Fibroblast of lung (primary cell): ENCODE results near the gene CTSD. TPM values are rescaled to one million over a fixed set of nuclear protein-coding genes. Genes with fewer than 3 reads are reported as not detected.

Experiments used
- DNase-seq, 2 donors: peaks; one replicate each; pipeline versions ENCODE4 v3.0.0 to v3.0.0-alpha.2; 2010; ENCODE audit warnings: low read depth in 2 of 2
- H2AFZ ChIP-seq: 2 replicates; pipeline ENCODE4 v1.5.1; 2012; ENCODE audit warnings: low read length, control low read depth, inconsistent platforms
- H3K27ac ChIP-seq: 2 replicates; pipeline ENCODE4 v1.5.1; 2011; ENCODE audit warnings: low read length, control low read depth; ENCODE audit not compliant: insufficient read depth
- H3K27me3 ChIP-seq: 2 replicates; pipeline ENCODE4 v1.5.1; 2011; ENCODE audit warnings: mild to moderate bottlenecking, low read length; ENCODE audit not compliant: control insufficient read depth, insufficient read depth
- H3K36me3 ChIP-seq: 2 replicates; pipeline ENCODE4 v1.5.1; 2011; ENCODE audit warnings: low read length; ENCODE audit not compliant: control insufficient read depth, insufficient read depth
- H3K4me1 ChIP-seq: 2 replicates; pipeline ENCODE4 v1.5.1; 2011; ENCODE audit warnings: low read length; ENCODE audit not compliant: control insufficient read depth, insufficient read depth; ENCODE audit errors: extremely low read depth
- H3K4me2 ChIP-seq: 2 replicates; pipeline ENCODE4 v1.5.1; 2011; ENCODE audit warnings: low read length, control low read depth; ENCODE audit not compliant: insufficient read depth; ENCODE audit errors: extremely low read depth
- H3K4me3 ChIP-seq, 4 experiments: fragments of 200-600 bp in 1 of 4; sonication (generic) in 1 of 4; replicated peaks in 1 of 4; 2 replicates each; pipeline ENCODE4 v1.5.1; 2011 to 2016; ENCODE audit warnings: low read length in 4 of 4, low read depth in 3 of 4, mild to moderate bottlenecking in 3 of 4, control low read depth in 2 of 4, inconsistent platforms in 1 of 4, mixed read lengths in 1 of 4; ENCODE audit not compliant: insufficient read depth in 1 of 4; ENCODE audit errors: control extremely low read depth in 1 of 4
- H3K79me2 ChIP-seq: 2 replicates; pipeline ENCODE4 v1.5.1; 2012; ENCODE audit warnings: mild to moderate bottlenecking, low read length, inconsistent platforms; ENCODE audit not compliant: control insufficient read depth, insufficient read depth
- H3K9ac ChIP-seq: 2 replicates; pipeline ENCODE4 v1.5.1; 2011; ENCODE audit warnings: mild to moderate bottlenecking, low read length, control low read depth; ENCODE audit not compliant: insufficient read depth
- H3K9me3 ChIP-seq: 2 replicates; pipeline ENCODE4 v1.5.1; 2012; ENCODE audit warnings: low read depth, low read length; ENCODE audit not compliant: control insufficient read depth, insufficient read depth
- H4K20me1 ChIP-seq: 2 replicates; pipeline ENCODE4 v1.5.1; 2011; ENCODE audit warnings: low read length; ENCODE audit not compliant: control insufficient read depth, insufficient read depth; ENCODE audit errors: extremely low read depth
- EZH2 ChIP-seq: IDR thresholded peaks from 2 replicates; pipeline ENCODE4 v1.5.1; 2012; ENCODE audit warnings: low read length, control low read depth, mild to moderate bottlenecking; ENCODE audit errors: missing control alignments
- polyA plus RNA-seq, 2 donors: library from polyadenylated mRNA; depleted of rRNA in 1 of 2; stranded (reverse) in 1 of 2; unstranded in 1 of 2; fragments of >200 nt; gene quantifications; 2 replicates each; pipeline ENCODE4 v1.2.1, GENCODE V29; 2011 to 2012; ENCODE audit warnings: missing spikeins in 1 of 2
- total RNA-seq: library from RNA; depleted of rRNA; stranded (reverse); fragments of >200 nt; gene quantifications from 2 replicates; pipeline ENCODE4 v1.2.1, GENCODE V29; 2014
- TF ChIP-seq, protein P1 (sequence below), 2 donors: IDR thresholded peaks in 1 of 2; conservative IDR thresholded peaks in 1 of 2; 1 replicate in 1 of 2; 2 replicates in 1 of 2; pipeline ENCODE4 v1.5.1; 2011 to 2012; ENCODE audit warnings: low read length in 2 of 2, control low read depth in 1 of 2, inconsistent platforms in 1 of 2, low read depth in 1 of 2, mild to moderate bottlenecking in 1 of 2

Gene CTSD
- total and polyA plus RNA-seq, 2 donors (not counting 1 experiment from before 2014, with no cell fraction given): 135 to 253 TPM

DNA sequence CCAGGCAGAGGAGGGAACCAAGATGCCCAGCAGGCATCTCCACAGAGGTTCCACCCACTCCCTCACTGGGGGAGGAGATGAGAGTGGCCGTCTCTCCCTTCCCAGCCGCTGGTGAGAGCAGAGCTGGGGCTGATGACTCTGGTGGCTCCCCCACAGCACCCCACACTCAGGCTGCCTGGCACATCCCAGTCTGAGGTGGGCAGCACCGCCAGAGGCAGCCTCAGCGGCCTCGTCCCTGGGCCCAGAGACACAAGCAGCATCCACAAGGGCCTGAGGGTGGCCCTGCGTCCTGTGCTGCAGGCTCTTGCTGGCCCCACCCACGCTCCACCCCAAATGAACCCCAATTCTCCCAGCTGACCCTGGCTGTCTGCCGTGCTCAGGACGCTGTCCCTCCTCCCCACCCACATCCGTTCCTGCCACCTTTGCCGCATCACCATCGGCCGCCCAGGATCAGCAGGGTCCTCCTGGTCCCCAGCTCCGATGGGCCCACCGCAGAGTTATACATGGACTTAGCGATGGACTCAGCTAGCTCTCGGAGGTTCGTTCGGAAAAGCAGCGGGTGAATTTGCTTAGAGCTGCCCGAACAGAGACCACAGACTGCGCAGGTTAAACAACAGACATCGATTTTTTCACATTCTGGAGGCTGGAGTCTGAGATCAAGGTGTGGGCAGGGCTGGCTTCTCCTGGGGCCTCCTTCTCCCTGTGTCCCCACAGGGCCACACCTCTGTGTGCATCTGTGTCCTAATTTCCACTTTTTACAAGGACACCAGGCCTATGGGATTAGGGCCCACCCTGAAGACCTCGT is 20.2 kb upstream of the CTSD start:
- H4K20me1 ChIP-seq: no peaks in the 10 kb centered on the region
- H3K27ac ChIP-seq: no peak overlapping the region
- no peak overlapping the region for H3K9ac ChIP-seq
- no peaks in the 10 kb centered on the region for H3K36me3 ChIP-seq
- H3K9me3 ChIP-seq: no peaks in the 10 kb centered on the region
- TF ChIP-seq, protein P1, sequence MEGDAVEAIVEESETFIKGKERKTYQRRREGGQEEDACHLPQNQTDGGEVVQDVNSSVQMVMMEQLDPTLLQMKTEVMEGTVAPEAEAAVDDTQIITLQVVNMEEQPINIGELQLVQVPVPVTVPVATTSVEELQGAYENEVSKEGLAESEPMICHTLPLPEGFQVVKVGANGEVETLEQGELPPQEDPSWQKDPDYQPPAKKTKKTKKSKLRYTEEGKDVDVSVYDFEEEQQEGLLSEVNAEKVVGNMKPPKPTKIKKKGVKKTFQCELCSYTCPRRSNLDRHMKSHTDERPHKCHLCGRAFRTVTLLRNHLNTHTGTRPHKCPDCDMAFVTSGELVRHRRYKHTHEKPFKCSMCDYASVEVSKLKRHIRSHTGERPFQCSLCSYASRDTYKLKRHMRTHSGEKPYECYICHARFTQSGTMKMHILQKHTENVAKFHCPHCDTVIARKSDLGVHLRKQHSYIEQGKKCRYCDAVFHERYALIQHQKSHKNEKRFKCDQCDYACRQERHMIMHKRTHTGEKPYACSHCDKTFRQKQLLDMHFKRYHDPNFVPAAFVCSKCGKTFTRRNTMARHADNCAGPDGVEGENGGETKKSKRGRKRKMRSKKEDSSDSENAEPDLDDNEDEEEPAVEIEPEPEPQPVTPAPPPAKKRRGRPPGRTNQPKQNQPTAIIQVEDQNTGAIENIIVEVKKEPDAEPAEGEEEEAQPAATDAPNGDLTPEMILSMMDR (conservative IDR thresholded peaks at IDR 0.05 in 1 of 2, IDR thresholded peaks at IDR 0.05 in 1 of 2; ENCODE audit: low read depth in 1 of 2, low read length in 2 of 2): no peak
- TF ChIP-seq EZH2: no peak
- H3K4me3 ChIP-seq: no peak overlapping the region
- H2AFZ ChIP-seq: no peak overlapping the region
- no peak for DNase-seq
- H3K4me2 ChIP-seq: no peak overlapping the region
- peaks cover 7% of the 10 kb centered on the region for H3K4me1 ChIP-seq
- no peaks in the 10 kb centered on the region for H3K27me3 ChIP-seq
- no peaks in the 10 kb centered on the region for H3K79me2 ChIP-seq

DNA sequence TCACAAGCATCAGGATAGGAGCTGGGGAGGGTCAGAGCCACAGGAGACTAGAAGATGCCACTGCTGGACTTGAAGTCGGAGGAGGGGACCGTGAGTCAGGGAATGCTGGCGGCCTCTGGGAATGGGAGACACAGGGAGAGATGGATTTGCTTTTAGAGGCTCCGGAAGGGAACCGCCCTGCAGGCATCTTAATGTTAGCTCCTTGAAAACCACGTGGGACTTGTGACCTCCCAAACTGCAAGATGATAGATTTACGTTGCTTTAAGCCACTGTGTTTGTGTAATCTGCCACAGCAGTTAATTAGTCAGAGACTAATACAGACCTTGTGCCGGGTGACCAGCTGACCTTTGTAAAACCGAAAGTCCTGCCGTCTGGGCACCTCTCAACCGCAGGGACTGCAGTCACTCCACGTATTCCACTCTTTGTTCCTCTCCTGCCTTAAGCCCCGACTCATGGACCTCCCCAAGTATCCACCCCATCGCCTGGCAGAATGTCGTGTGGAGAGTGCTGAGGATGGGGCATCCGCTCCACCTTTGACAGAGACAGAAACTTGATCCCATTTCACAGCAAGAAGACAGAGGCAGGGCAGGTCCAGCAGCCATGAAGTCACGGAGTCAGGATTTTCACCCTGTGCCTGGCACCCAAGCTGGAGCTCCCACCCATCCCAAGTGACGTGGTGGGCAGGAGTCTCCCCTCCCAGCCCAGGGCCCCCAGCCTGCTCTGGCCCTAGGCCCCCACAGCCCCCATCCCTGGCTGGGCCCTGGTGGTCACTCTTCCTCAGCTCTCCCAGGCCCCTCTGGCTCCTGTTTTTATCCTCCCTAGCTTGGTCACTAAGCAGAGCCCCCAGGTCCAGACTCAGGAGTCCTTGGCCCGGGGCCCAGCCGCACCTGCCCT is 19.4 kb upstream of the CTSD start:
- DNase-seq: peak; percentile 56 to 86
- Histone ChIP-seq H3K4me1 (peaks cover 7% of the 10 kb centered on the region), H4K20me1 (no peaks in the 10 kb centered on the region), H3K4me2 (peak overlapping the region; percentile 15), H3K79me2 (no peaks in the 10 kb centered on the region), H3K9ac (no peak overlapping the region), H3K36me3 (no peaks in the 10 kb centered on the region), H3K27ac (no peak overlapping the region), H3K27me3 (no peaks in the 10 kb centered on the region), H3K4me3 (no peak overlapping the region), H2AFZ (no peak overlapping the region), H3K9me3 (no peaks in the 10 kb centered on the region)
- TF ChIP-seq EZH2: no peak
- TF ChIP-seq, protein P1 (conservative IDR thresholded peaks at IDR 0.05 in 1 of 2, IDR thresholded peaks at IDR 0.05 in 1 of 2; ENCODE audit: low read depth in 1 of 2, low read length in 2 of 2): no peak

DNA sequence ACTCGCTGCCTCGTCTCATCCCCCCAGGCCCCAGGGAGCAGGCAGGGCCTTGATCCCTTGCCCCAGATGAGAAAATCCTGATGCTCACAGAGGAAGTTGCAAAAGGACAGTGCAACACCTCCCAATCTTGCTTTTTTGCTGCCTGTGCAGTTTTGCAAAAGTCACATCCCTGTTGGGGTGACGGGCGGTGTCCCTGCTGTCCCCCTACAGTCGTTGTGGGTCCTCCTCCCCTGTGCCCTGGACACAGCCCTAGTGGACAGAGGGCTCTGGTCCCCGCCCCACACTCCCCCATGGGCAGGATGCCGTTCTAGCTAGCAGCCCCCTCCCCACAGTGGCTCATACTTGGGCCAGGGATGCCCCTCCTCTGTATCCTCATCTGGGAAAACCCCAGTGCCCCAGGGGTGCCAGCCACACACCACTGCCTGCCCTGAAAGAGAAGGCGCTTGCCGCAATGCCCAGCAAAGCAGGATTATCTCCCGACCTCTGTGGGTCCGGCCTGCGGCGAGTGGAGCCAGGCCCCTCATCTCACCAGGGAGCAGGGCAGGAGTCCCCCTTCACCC is 18.4 kb upstream of the CTSD start:
- no peaks in the 10 kb centered on the region for H3K27me3 ChIP-seq
- H2AFZ ChIP-seq: no peak overlapping the region
- no peak overlapping the region for H3K27ac ChIP-seq
- TF ChIP-seq, protein P1 (conservative IDR thresholded peaks at IDR 0.05 in 1 of 2, IDR thresholded peaks at IDR 0.05 in 1 of 2; ENCODE audit: low read depth in 1 of 2, low read length in 2 of 2): no peak
- no peak for TF ChIP-seq EZH2
- H3K9me3 ChIP-seq: no peaks in the 10 kb centered on the region
- H3K79me2 ChIP-seq: no peaks in the 10 kb centered on the region
- H3K4me3 ChIP-seq: no peak overlapping the region
- H4K20me1 ChIP-seq: no peaks in the 10 kb centered on the region
- peaks cover 7% of the 10 kb centered on the region for H3K4me1 ChIP-seq
- no peak for DNase-seq
- H3K36me3 ChIP-seq: no peaks in the 10 kb centered on the region
- no peak overlapping the region for H3K9ac ChIP-seq
- no peak overlapping the region for H3K4me2 ChIP-seq
